ENCODE measurements around the gene ARL10. TPM values are rescaled to one million over a fixed set of nuclear protein-coding genes. Genes with fewer than 3 reads are reported as not detected.
"Not testable (repeated sequence)": the region's sequence is repeated elsewhere in the genome, so short reads cannot be mapped to it uniquely, and the experiment has no call there.

ARL10 gene
- total RNA-seq, 6 donors from 2014 or later: 2.7 to 7.8 (median 4.1) TPM

DNA sequence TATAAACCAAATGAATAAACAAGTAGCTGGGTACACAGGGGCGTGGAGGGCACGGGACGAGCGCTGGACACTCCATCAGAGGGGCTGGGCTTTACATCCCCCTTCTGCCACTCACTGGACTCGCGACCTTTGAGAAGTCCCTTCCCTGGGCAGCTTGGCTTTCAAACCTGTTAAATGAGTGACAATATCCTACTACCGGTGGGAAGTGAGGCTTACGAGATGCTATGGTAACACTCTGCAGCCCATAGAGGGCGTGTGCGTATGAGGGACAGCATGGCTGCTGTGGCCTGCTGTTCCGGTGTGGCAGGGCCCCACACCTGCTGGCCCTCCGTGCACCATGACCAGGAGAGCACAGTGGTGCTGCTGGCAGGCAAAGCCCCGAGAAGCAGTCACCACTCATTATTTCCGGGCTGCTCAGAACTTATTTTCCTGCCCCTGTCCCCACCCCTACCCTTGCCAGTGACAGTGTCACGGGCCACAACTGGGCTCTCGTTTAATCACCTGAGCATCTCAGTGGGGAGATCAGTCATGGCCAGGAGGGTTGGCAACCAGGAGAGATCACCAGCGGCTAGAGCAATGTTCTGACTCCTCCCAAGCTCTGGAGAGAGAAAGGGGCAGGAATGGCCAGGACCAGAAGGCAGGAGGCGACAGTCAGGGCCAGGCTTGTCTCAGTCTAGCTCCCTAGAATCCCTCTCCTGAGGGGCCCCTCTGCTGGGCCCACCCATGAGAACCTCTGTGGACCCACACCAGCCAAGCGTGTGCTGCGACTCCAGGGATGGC is 40.6 kb downstream of the ARL10 start:
- 86 to 87% methylated on average over 13 to 20 of the region's 20 CpGs for WGBS, 2 donors
- no peak overlapping the region for H3K27ac ChIP-seq
- DNase-seq (no peak), ATAC-seq (ENCODE audit: low FRiP score in 2 of 2) (no peak)
- H3K4me3 ChIP-seq: no peak overlapping the region
- H3K27me3 ChIP-seq: no peaks in the 10 kb centered on the region
- TF ChIP-seq POLR2A (IDR thresholded peaks at IDR 0.05) (no peak), POLR2AphosphoS5 (IDR thresholded peaks at IDR 0.05) (no peak), EP300 (IDR thresholded peaks at IDR 0.05) (no peak)
- TF ChIP-seq, protein P1, sequence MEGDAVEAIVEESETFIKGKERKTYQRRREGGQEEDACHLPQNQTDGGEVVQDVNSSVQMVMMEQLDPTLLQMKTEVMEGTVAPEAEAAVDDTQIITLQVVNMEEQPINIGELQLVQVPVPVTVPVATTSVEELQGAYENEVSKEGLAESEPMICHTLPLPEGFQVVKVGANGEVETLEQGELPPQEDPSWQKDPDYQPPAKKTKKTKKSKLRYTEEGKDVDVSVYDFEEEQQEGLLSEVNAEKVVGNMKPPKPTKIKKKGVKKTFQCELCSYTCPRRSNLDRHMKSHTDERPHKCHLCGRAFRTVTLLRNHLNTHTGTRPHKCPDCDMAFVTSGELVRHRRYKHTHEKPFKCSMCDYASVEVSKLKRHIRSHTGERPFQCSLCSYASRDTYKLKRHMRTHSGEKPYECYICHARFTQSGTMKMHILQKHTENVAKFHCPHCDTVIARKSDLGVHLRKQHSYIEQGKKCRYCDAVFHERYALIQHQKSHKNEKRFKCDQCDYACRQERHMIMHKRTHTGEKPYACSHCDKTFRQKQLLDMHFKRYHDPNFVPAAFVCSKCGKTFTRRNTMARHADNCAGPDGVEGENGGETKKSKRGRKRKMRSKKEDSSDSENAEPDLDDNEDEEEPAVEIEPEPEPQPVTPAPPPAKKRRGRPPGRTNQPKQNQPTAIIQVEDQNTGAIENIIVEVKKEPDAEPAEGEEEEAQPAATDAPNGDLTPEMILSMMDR (IDR thresholded peaks at IDR 0.05): no peak
- H3K4me1 ChIP-seq: peaks cover 0 to 3% (median under 1%) of the 10 kb centered on the region in 4 donors
- peaks cover 2 to 54% (median 38%) of the 10 kb centered on the region in 4 donors for H3K36me3 ChIP-seq
- no peaks in the 10 kb centered on the region for H3K9me3 ChIP-seq

DNA sequence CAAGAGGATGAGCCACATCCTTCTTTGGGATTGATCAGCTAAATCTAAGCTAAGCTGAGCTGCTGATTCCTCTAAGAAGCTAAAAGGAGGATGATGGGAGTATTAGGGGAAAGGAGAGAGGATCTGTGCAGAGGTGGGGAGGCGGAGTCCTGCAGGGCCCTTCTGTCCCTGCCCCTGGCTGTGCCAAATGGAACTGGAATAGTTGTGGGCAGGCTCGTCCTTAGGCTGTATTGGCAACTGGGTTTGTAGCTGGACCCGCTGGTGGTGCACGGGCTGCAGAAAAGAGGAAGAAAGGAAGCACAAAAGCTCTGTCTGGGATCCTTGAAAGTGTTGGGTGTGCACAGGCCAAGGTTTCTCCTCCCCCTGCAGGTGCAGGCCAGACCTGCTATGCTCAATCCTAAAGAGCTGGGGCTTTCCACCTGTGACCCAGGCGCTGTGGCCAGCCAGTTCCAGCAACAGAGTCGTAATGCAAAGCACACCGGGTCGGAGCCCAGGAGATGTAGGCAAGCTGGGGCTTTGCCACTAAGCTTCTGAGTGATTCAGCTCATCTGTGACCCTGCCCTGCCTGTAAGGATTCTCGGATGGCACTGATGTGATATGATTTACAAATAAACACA is 41.3 kb downstream of the ARL10 start:
- Histone ChIP-seq H3K4me3 (no peak overlapping the region), H3K36me3 (peaks cover 2 to 54% (median 36%) of the 10 kb centered on the region in 4 donors), H3K27me3 (no peaks in the 10 kb centered on the region), H3K27ac (no peak overlapping the region), H3K9me3 (no peaks in the 10 kb centered on the region), H3K4me1 (peaks cover 0 to 10% (median 4%) of the 10 kb centered on the region in 4 donors)
- TF ChIP-seq POLR2AphosphoS5 (IDR thresholded peaks at IDR 0.05): no peak
- TF ChIP-seq, protein P1 (IDR thresholded peaks at IDR 0.05): no peak
- TF ChIP-seq POLR2A (IDR thresholded peaks at IDR 0.05): no peak
- TF ChIP-seq EP300 (IDR thresholded peaks at IDR 0.05): no peak
- DNase-seq: no peak
- WGBS, 2 donors: 89 to 96% methylated on average over 5 to 9 of the region's 9 CpGs
- no peak for ATAC-seq (ENCODE audit: low FRiP score in 2 of 2)

DNA sequence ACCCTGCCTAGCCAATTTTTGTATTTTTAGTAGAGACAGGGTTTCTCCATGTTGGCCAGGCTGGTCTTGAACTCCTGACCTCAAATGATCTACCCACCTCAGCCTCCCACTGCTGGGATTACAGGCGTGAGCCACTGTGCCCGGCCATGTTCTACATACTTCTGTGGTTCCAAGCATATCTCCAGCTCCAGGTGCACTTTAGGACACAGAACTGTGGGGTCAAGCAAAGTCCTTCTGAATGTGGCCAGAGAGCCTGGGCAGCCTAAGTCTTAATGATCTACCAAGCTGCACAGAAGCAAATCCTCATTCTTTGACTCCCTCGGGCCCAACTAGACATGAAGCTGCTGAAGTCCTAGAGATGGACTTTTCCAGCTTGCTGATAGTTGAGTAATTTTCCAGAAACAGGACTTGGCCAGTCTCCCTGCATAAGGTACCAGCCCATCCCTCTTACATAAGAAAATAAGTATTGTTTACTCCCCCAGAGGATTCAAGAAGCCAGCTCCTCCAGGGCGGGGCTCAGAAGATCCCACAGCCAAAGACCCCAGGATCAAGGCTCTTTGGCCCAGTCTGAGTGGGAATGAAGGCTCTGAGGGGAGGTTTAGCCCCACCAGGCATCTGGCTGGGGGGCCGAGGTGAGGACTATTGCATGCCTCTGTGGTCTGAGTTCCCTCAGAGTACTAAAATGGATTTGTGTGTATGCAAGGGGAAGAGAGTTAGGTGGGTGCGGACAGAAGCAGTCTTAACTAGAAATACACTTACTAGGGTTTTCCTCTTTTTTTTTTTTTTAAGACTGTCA is 42.4 kb downstream of the ARL10 start:
- Histone ChIP-seq H3K27ac (no peak overlapping the region), H3K9me3 (no peaks in the 10 kb centered on the region), H3K4me3 (no peak overlapping the region), H3K27me3 (no peaks in the 10 kb centered on the region), H3K4me1 (peaks cover 9 to 17% (median 13%) of the 10 kb centered on the region in 4 donors), H3K36me3 (peaks cover 2 to 54% (median 36%) of the 10 kb centered on the region in 4 donors)
- 88 to 93% methylated on average over 6 of the region's 6 CpGs for WGBS, 2 donors
- TF ChIP-seq POLR2AphosphoS5 (IDR thresholded peaks at IDR 0.05) (no peak), EP300 (IDR thresholded peaks at IDR 0.05) (no peak), POLR2A (IDR thresholded peaks at IDR 0.05) (no peak)
- TF ChIP-seq, protein P1 (IDR thresholded peaks at IDR 0.05): no peak
- DNase-seq: no peak
- ATAC-seq (ENCODE audit: low FRiP score in 2 of 2): peak in 1 of 2 donors; percentile 75

DNA sequence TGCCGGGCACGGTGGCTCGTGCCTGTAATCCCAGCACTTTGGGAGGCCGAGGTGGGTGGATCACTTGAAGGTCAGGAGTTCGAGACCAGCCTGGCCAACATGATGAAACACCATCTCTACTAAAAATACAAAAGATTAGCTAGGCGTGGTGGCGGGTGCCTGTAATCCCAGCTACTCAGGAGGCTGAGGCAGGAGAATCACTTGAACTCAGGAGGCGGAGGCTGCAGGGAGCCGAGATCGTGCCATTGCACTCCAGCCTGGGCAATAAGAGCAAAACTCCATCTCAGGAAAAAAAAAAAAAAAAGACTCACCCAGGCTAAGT is 42.9 kb downstream of the ARL10 start:
- not testable (repeated sequence) for H3K4me3 ChIP-seq; H3K9me3 ChIP-seq; DNase-seq; H3K27me3 ChIP-seq; ATAC-seq (ENCODE audit: low FRiP score in 2 of 2); H3K27ac ChIP-seq
- peaks cover 2 to 54% (median 36%) of the 10 kb centered on the region in 4 donors for H3K36me3 ChIP-seq
- H3K4me1 ChIP-seq: peaks cover 9 to 22% (median 16%) of the 10 kb centered on the region in 4 donors
- 90 to 95% methylated on average over 10 of the region's 10 CpGs for WGBS, 2 donors

DNA sequence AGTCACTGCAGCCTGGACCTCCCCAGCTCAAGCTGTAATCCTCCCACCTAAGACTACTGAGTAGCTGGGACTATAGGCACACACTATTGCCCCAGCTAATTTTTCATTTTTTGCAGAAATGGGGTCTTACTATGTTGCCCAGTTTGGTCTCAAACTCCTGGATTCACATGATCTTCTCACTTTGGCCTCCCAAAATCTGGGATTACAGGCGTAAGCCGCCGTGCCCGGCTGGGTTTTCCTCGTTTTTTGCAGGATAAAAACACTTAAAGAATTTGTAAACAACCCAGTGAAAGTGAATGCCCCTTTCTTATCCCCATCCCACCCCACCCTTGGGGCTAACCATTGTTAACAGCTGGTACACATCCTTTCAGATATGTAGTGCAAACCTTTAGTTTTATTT is 43.3 kb downstream of the ARL10 start:
- Histone ChIP-seq H3K4me1 (peaks cover 13 to 25% (median 19%) of the 10 kb centered on the region in 4 donors), H3K9me3 (no peaks in the 10 kb centered on the region), H3K27me3 (no peaks in the 10 kb centered on the region), H3K27ac (no peak overlapping the region), H3K4me3 (no peak overlapping the region), H3K36me3 (peaks cover 2 to 54% (median 36%) of the 10 kb centered on the region in 4 donors)
- no peak for TF ChIP-seq POLR2AphosphoS5 (IDR thresholded peaks at IDR 0.05)
- no peak for TF ChIP-seq EP300 (IDR thresholded peaks at IDR 0.05)
- TF ChIP-seq, protein P1 (IDR thresholded peaks at IDR 0.05): no peak
- no peak for TF ChIP-seq POLR2A (IDR thresholded peaks at IDR 0.05)
- WGBS, 2 donors: 87 to 88% methylated on average over 5 of the region's 5 CpGs
- no peak for DNase-seq
- ATAC-seq (ENCODE audit: low FRiP score in 2 of 2): no peak
